Bronchial epithelial cell (primary cell): ENCODE measurements around the gene MAPT. TPM values are rescaled to one million over a fixed set of nuclear protein-coding genes. Genes with fewer than 3 reads are reported as not detected.

Experiments
- DNase-seq: peaks from one replicate; pipeline ENCODE4 v3.0.0-alpha.2; 2010; ENCODE audit warnings: low read depth
- FAIRE-seq: peaks from 2 replicates; lab custom pipeline; 2011; peaks lifted over from hg19 to GRCh38; lab: Jason Lieb, UNC
- H3K27me3 ChIP-seq: 2 replicates; pipeline ENCODE4 v1.5.1; 2011; ENCODE audit warnings: low read length; ENCODE audit not compliant: control insufficient read depth, insufficient read depth
- H3K36me3 ChIP-seq: 2 replicates; pipeline ENCODE4 v1.5.1; 2011; ENCODE audit warnings: low read length; ENCODE audit not compliant: control insufficient read depth, insufficient read depth
- H3K4me3 ChIP-seq: 2 replicates; pipeline ENCODE4 v1.5.1; 2011; ENCODE audit warnings: mild to moderate bottlenecking, low read depth, low read length, control low read depth
- CTCF ChIP-seq: IDR thresholded peaks from 2 replicates; pipeline ENCODE4 v1.5.1; 2011; ENCODE audit warnings: mild to moderate bottlenecking, moderate library complexity, low read length, control low read depth, inconsistent platforms; ENCODE audit not compliant: insufficient read depth, severe bottlenecking
- total RNA-seq: library from RNA; depleted of rRNA; stranded (reverse); fragments of >200 nt; gene quantifications from 2 replicates; pipeline ENCODE4 v1.2.1, GENCODE V29; 2014

The MAPT gene
- total RNA-seq, 1 donor from 2014 or later = 0.26 TPM

DNA sequence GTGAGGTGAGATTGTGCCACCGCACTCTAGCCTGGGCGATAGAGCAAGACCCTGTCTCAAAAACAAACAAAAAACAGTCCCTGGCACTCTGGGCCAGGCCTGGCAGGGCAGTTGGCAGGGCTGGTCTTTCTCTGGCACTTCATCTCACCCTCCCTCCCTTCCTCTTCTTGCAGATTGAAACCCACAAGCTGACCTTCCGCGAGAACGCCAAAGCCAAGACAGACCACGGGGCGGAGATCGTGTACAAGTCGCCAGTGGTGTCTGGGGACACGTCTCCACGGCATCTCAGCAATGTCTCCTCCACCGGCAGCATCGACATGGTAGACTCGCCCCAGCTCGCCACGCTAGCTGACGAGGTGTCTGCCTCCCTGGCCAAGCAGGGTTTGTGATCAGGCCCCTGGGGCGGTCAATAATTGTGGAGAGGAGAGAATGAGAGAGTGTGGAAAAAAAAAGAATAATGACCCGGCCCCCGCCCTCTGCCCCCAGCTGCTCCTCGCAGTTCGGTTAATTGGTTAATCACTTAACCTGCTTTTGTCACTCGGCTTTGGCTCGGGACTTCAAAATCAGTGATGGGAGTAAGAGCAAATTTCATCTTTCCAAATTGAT, 129.5 kb downstream of the MAPT start:
- no peak for TF ChIP-seq CTCF
- FAIRE-seq = no peak
- DNase-seq = no peak
- Histone ChIP-seq H3K4me3 (no peak overlapping the region), H3K27me3 (no peaks in the 10 kb centered on the region), H3K36me3 (no peaks in the 10 kb centered on the region)

DNA sequence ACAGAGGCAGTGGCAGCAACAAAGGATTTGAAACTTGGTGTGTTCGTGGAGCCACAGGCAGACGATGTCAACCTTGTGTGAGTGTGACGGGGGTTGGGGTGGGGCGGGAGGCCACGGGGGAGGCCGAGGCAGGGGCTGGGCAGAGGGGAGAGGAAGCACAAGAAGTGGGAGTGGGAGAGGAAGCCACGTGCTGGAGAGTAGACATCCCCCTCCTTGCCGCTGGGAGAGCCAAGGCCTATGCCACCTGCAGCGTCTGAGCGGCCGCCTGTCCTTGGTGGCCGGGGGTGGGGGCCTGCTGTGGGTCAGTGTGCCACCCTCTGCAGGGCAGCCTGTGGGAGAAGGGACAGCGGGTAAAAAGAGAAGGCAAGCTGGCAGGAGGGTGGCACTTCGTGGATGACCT, 130.2 kb downstream of the MAPT start:
- FAIRE-seq = no peak
- no peak for DNase-seq
- TF ChIP-seq CTCF = no peak
- H3K4me3 ChIP-seq = no peak overlapping the region
- no peaks in the 10 kb centered on the region for H3K27me3 ChIP-seq
- no peaks in the 10 kb centered on the region for H3K36me3 ChIP-seq

DNA sequence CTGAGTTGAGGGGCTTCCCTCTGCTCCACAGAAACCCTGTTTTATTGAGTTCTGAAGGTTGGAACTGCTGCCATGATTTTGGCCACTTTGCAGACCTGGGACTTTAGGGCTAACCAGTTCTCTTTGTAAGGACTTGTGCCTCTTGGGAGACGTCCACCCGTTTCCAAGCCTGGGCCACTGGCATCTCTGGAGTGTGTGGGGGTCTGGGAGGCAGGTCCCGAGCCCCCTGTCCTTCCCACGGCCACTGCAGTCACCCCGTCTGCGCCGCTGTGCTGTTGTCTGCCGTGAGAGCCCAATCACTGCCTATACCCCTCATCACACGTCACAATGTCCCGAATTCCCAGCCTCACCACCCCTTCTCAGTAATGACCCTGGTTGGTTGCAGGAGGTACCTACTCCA, 130.7 kb downstream of the MAPT start:
- Histone ChIP-seq H3K36me3 (no peaks in the 10 kb centered on the region), H3K27me3 (no peaks in the 10 kb centered on the region), H3K4me3 (no peak overlapping the region)
- DNase-seq = no peak
- no peak for TF ChIP-seq CTCF
- FAIRE-seq = no peak

GRCh38 chr17:46025510-46026165, 131.3 kb downstream of the MAPT start:
- Histone ChIP-seq H3K27me3 (no peaks in the 10 kb centered on the region), H3K4me3 (no peak overlapping the region), H3K36me3 (peaks cover 2% of the 10 kb centered on the region)
- FAIRE-seq (no peak), DNase-seq (no peak)
- no peak for TF ChIP-seq CTCF

- DNase-seq (no peak), FAIRE-seq (no peak)
- no peak for TF ChIP-seq CTCF
These were observed 132.1 kb downstream of the MAPT start for GRCh38 chr17:46026166-46027047.

More at GRCh38 chr17:46026166-46027047, 132.1 kb downstream of the MAPT start:
- Histone ChIP-seq H3K4me3 (no peak overlapping the region), H3K27me3 (no peaks in the 10 kb centered on the region), H3K36me3 (peaks cover 7% of the 10 kb centered on the region)
